ENCODE results near the gene TATDN2.

TATDN2 gene

GRCh38 chr3:10238345-10239183, 9.7 kb upstream of the TATDN2 start:
- in situ Hi-C loops (cut with MboI; ENCODE audit: low pct_unique_long_range_greater_than_20kb, low sequenced_read_pairs, unreplicated experiment): no loop called here
- TF ChIP-seq CTCF (IDR thresholded peaks at IDR 0.05; ENCODE audit: extremely low read depth, insufficient read depth, missing control alignments): no peak
- DNase-seq (ENCODE audit: low spot score): no peak

GRCh38 chr3:10240799-10241198, 7.5 kb upstream of the TATDN2 start:
- DNase-seq (ENCODE audit: low spot score): no peak
- in situ Hi-C loops (cut with MboI; ENCODE audit: low pct_unique_long_range_greater_than_20kb, low sequenced_read_pairs, unreplicated experiment): no loop called here
- no peak for TF ChIP-seq CTCF (IDR thresholded peaks at IDR 0.05; ENCODE audit: extremely low read depth, insufficient read depth, missing control alignments)

- peak; percentile 47 for DNase-seq (ENCODE audit: low spot score)
- in situ Hi-C loops (cut with MboI; ENCODE audit: low pct_unique_long_range_greater_than_20kb, low sequenced_read_pairs, unreplicated experiment): no loop called here
- no peak for TF ChIP-seq CTCF (IDR thresholded peaks at IDR 0.05; ENCODE audit: extremely low read depth, insufficient read depth, missing control alignments)
Measured at GRCh38 chr3:10242182-10243065, 5.8 kb upstream of the TATDN2 start.

DNA sequence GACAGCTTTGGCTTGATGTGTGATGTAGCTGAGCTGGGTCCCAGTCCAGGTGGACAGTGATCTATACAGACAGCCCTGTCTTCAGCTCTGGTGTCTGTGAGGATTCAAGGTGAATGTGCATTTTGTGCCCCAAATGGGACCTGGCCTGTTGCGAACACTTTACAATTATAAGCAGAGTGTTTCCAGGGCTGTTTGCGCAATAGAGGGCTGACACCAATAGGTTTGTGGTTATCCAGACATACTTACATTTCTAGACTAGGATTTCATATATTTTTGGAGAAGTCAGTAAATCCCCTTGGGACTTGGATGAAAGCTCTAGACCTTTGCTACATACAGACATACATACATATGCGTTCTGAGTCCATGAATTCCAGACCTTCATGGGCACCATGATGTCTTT, 4.2 kb upstream of the TATDN2 start:
- in situ Hi-C loops (cut with MboI; ENCODE audit: low pct_unique_long_range_greater_than_20kb, low sequenced_read_pairs, unreplicated experiment): no loop called here
- DNase-seq (ENCODE audit: low spot score): no peak
- TF ChIP-seq CTCF (IDR thresholded peaks at IDR 0.05; ENCODE audit: extremely low read depth, insufficient read depth, missing control alignments): no peak

GRCh38 chr3:10245081-10245712, 3.1 kb upstream of the TATDN2 start:
- in situ Hi-C loops (cut with MboI; ENCODE audit: low pct_unique_long_range_greater_than_20kb, low sequenced_read_pairs, unreplicated experiment): no loop called here
- TF ChIP-seq CTCF (IDR thresholded peaks at IDR 0.05; ENCODE audit: extremely low read depth, insufficient read depth, missing control alignments): no peak
- no peak for DNase-seq (ENCODE audit: low spot score)

DNA sequence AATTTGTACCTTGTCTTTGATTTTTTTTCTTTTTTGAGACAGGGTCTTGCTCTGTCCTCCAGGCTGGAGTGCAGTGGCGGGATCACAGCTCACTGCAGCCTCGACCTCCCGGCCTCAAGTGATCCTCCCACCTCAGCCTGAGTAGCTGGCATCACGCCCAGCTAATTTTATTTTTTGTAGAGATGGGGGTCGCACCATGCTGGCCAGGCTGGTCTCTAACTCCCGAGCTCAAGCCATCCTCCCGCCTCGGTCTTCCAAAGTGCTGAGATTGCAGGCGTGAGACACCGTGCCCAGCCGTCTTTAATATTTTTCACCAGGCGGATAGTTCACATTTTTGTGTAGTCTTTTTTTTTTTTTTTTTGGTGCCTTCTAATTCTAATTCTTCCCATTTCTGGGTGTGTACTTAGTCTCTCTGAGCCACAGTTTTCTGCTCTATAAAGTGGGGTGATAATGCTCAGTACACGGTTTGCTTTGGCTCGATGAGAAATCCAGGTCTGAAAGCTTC, 528 bp upstream of the TATDN2 start:
- in situ Hi-C loops (cut with MboI; ENCODE audit: low pct_unique_long_range_greater_than_20kb, low sequenced_read_pairs, unreplicated experiment): no loop called here
- TF ChIP-seq CTCF (IDR thresholded peaks at IDR 0.05; ENCODE audit: extremely low read depth, insufficient read depth, missing control alignments): no peak
- no peak for DNase-seq (ENCODE audit: low spot score)
